PC-3 (cell line): ENCODE measurements around the gene MRPL11. TPM values are rescaled to one million over a fixed set of nuclear protein-coding genes. Genes with fewer than 3 reads are reported as not detected.

Source experiments
- ATAC-seq: fragments of 200-7000 bp; cut with Tn5 transposase; 2 replicates; pipeline ENCODE4 v1.9.1; 2020; ENCODE audit warnings: mild to moderate bottlenecking, moderate library complexity
- BruUV-seq: library from RNA; stranded (reverse); fragments of 400-500 nt; replicated peaks from 2 replicates; lab custom pipeline; 2021; lab: Mats Ljungman, UMichigan
- CTCF ChIA-PET: fragments of 300-600 bp; sonication (Branson Sonifier 250); formaldehyde crosslinking; loops from one replicate; lab custom pipeline; 2022; ENCODE audit warnings: antibody characterized with exemption; lab: Charles Lee
- POLR2A ChIA-PET: fragments of 300-600 bp; sonication (Branson Sonifier 250); formaldehyde crosslinking; loops from one replicate; lab custom pipeline; 2022; ENCODE audit warnings: antibody characterized with exemption; ENCODE audit not compliant: unreplicated experiment; lab: Charles Lee
- DNase-seq: peaks from one replicate; pipeline ENCODE4 v3.0.0-alpha.2; 2015
- H2AFZ ChIP-seq: fragments of 300-600 bp; sonication (generic); 2 replicates; pipeline ENCODE4 v1.6.0; 2016; ENCODE audit warnings: antibody characterized with exemption, low read length
- H3F3A ChIP-seq: fragments of 300-600 bp; sonication (generic); one replicate; pipeline ENCODE4 v1.6.0; 2017; ENCODE audit warnings: antibody characterized with exemption, low read length, control low read depth, mild to moderate bottlenecking; ENCODE audit not compliant: unreplicated experiment
- H3K27ac ChIP-seq: fragments of 300-600 bp; sonication (generic); 2 replicates; pipeline ENCODE4 v1.5.1; 2016; ENCODE audit warnings: mild to moderate bottlenecking, low read length
- H3K27me3 ChIP-seq: fragments of 300-600 bp; sonication (generic); 2 replicates; pipeline ENCODE4 v1.6.1; 2016; ENCODE audit warnings: low read length, mixed read lengths
- H3K36me3 ChIP-seq: fragments of 300-600 bp; sonication (generic); 2 replicates; pipeline ENCODE4 v1.6.1; 2016; ENCODE audit warnings: low read depth, mixed run types, low read length, mixed read lengths
- H3K4me1 ChIP-seq: fragments of 300-600 bp; sonication (generic); 2 replicates; pipeline ENCODE4 v1.5.1; 2016; ENCODE audit warnings: low read length; ENCODE audit not compliant: insufficient read depth
- H3K4me2 ChIP-seq: fragments of 300-600 bp; sonication (generic); 2 replicates; pipeline ENCODE4 v1.6.0; 2016; ENCODE audit warnings: low read length
- H3K4me3 ChIP-seq: fragments of 300-600 bp; sonication (generic); 2 replicates; pipeline ENCODE4 v1.5.1; 2016; ENCODE audit warnings: mild to moderate bottlenecking, low read length, mixed read lengths
- H3K79me2 ChIP-seq: fragments of 300-600 bp; sonication (generic); 2 replicates; pipeline ENCODE4 v1.6.1; 2017; ENCODE audit warnings: low read length, mixed read lengths
- H3K9ac ChIP-seq: fragments of 300-600 bp; sonication (generic); 2 replicates; pipeline ENCODE4 v1.6.0; 2016; ENCODE audit warnings: mild to moderate bottlenecking, low read length
- H3K9me2 ChIP-seq: fragments of 300-600 bp; sonication (generic); replicated peaks from 2 replicates; pipeline ENCODE4 v1.6.1; 2016; ENCODE audit warnings: mixed run types, low read length, mixed read lengths
- H3K9me3 ChIP-seq: fragments of 300-600 bp; sonication (generic); 2 replicates; pipeline ENCODE4 v1.6.1; 2016; ENCODE audit warnings: low read length, mixed read lengths
- H4K20me1 ChIP-seq: fragments of 300-600 bp; sonication (generic); 2 replicates; pipeline ENCODE4 v1.6.1; 2016; ENCODE audit warnings: low read length, mixed read lengths
- CTCF ChIP-seq: fragments of 300-600 bp; sonication (generic); conservative IDR thresholded peaks from 2 replicates; pipeline ENCODE4 v1.5.1; 2017; ENCODE audit warnings: antibody characterized with exemption, low read depth, mild to moderate bottlenecking, low read length
- EZH2 ChIP-seq: fragments of 300-600 bp; sonication (generic); IDR thresholded peaks from one replicate; pipeline ENCODE4 v1.6.1; 2017; ENCODE audit warnings: antibody characterized with exemption, mild to moderate bottlenecking, low read length; ENCODE audit not compliant: unreplicated experiment
- EZH2phosphoT487 ChIP-seq: fragments of 300-600 bp; sonication (generic); IDR thresholded peaks from 2 replicates; pipeline ENCODE4 v1.6.1; 2018; ENCODE audit warnings: mild to moderate bottlenecking, antibody characterized with exemption, low read length, borderline replicate concordance
- intact Hi-C: fragments of 100-400 bp; cut with micrococcal nuclease; formaldehyde crosslinking; loops from 2 replicates; pipeline ENCODE4 v1.9.0; 2023
- total RNA-seq: library from RNA; depleted of rRNA; stranded (reverse); fragments of >200 nt; gene quantifications from 2 replicates; pipeline ENCODE4 v1.2.3, GENCODE V29; 2014

MRPL11 gene
- total RNA-seq, 1 experiment from 2014 or later, result 321 TPM

- intact Hi-C loops, result no loop called here
- POLR2A ChIA-PET, result no interaction called here
These were observed 31.4 kb upstream of the MRPL11 start for GRCh38 chr11:66470015-66470414.

GRCh38 chr11:66469441-66469840, 30.8 kb upstream of the MRPL11 start:
- intact Hi-C loops, result no loop called here
- H2AFZ ChIP-seq, result no peak overlapping the region
- no peaks in the 10 kb centered on the region for H3K27me3 ChIP-seq
- peaks cover 3% of the 10 kb centered on the region; the same call in 1 of the 2 replicates for H3K36me3 ChIP-seq
- no peaks in the 10 kb centered on the region for H3F3A ChIP-seq
- TF ChIP-seq CTCF (no peak), EZH2 (no peak), EZH2phosphoT487 (no peak)
- H3K9me3 ChIP-seq, result no peaks in the 10 kb centered on the region
- H3K27ac ChIP-seq, result no peak overlapping the region
- no peak overlapping the region for H3K4me2 ChIP-seq
- peaks cover 16% of the 10 kb centered on the region for H3K4me1 ChIP-seq
- ChIA-PET POLR2A (no interaction called here), CTCF (no interaction called here)
- no peaks in the 10 kb centered on the region for H4K20me1 ChIP-seq
- H3K9ac ChIP-seq, result no peak overlapping the region
- ATAC-seq (no peak), DNase-seq (no peak)
- no TSS peak for BruUV-seq
- no peaks in the 10 kb centered on the region for H3K9me2 ChIP-seq
- no peak overlapping the region for H3K4me3 ChIP-seq
- H3K79me2 ChIP-seq, result peaks cover 14% of the 10 kb centered on the region

More at GRCh38 chr11:66470015-66470414, 31.4 kb upstream of the MRPL11 start:
- no peak overlapping the region for H3K4me2 ChIP-seq
- peaks cover 14% of the 10 kb centered on the region for H3K79me2 ChIP-seq
- peaks cover 3% of the 10 kb centered on the region; the same call in 1 of the 2 replicates for H3K36me3 ChIP-seq
- no peak overlapping the region for H3K27ac ChIP-seq
- no peaks in the 10 kb centered on the region for H3K9me3 ChIP-seq
- H3K4me3 ChIP-seq, result no peak overlapping the region
- H4K20me1 ChIP-seq, result no peaks in the 10 kb centered on the region
- CTCF ChIA-PET, result no interaction called here
- no peak for TF ChIP-seq EZH2
- H3F3A ChIP-seq, result no peaks in the 10 kb centered on the region
- ATAC-seq (no peak), DNase-seq (no peak)
- H3K9me2 ChIP-seq, result no peaks in the 10 kb centered on the region
- H2AFZ ChIP-seq, result no peak overlapping the region
- no TSS peak for BruUV-seq
- no peaks in the 10 kb centered on the region for H3K27me3 ChIP-seq
- peaks cover 16% of the 10 kb centered on the region for H3K4me1 ChIP-seq
- H3K9ac ChIP-seq, result no peak overlapping the region

GRCh38 chr11:66468691-66469090, 30.0 kb upstream of the MRPL11 start:
- DNase-seq, result no peak
- H3K4me1 ChIP-seq, result peaks cover 16% of the 10 kb centered on the region
- no peak for TF ChIP-seq EZH2
- TF ChIP-seq EZH2phosphoT487, result no peak
- TF ChIP-seq CTCF, result no peak
- peaks cover 3% of the 10 kb centered on the region; the same call in 1 of the 2 replicates for H3K36me3 ChIP-seq
- no peaks in the 10 kb centered on the region for H3K27me3 ChIP-seq
- H3F3A ChIP-seq, result no peaks in the 10 kb centered on the region
- no peaks in the 10 kb centered on the region for H3K9me3 ChIP-seq
- H2AFZ ChIP-seq, result no peak overlapping the region
- H3K9ac ChIP-seq, result no peak overlapping the region
- H3K4me2 ChIP-seq, result no peak overlapping the region
- H3K79me2 ChIP-seq, result peaks cover 14% of the 10 kb centered on the region
- H4K20me1 ChIP-seq, result no peaks in the 10 kb centered on the region
- no TSS peak for BruUV-seq
- no peaks in the 10 kb centered on the region for H3K9me2 ChIP-seq
- no peak overlapping the region for H3K4me3 ChIP-seq
- H3K27ac ChIP-seq, result no peak overlapping the region
- intact Hi-C loops, result no loop called here
- ChIA-PET POLR2A (no interaction called here), CTCF (no interaction called here)
- ATAC-seq, result no peak
